ENCODE results near the gene GINS2. TPM values are rescaled to one million over a fixed set of nuclear protein-coding genes. Genes with fewer than 3 reads are reported as not detected.

GINS2 gene
- total and polyA plus RNA-seq, 8 donors: 0.87 to 3.6 (median 2.0) TPM; not detected in 1

- Histone ChIP-seq H3K27me3 (no peaks in the 10 kb centered on the region), H3K4me1 (peaks cover 59 to 87% (median 77%) of the 10 kb centered on the region in 4 donors), H3K36me3 (peaks cover 9 to 51% (median 24%) of the 10 kb centered on the region in 4 donors), H3K9me3 (peaks cover 0 to 9% (median 3%) of the 10 kb centered on the region in 4 donors), H3K4me3 (no peak overlapping the region), H3K27ac (no peak overlapping the region)
- intact Hi-C loops (cut with DNase I; ENCODE audit: low total_unique reads): no loop called here
- TF ChIP-seq CTCF (IDR thresholded peaks at IDR 0.05) (no peak), POLR2A (IDR thresholded peaks at IDR 0.05) (no peak), EP300 (IDR thresholded peaks at IDR 0.05) (no peak), POLR2AphosphoS5 (IDR thresholded peaks at IDR 0.05) (no peak)
- 86 to 90% (median 87%) methylated on average over 11 to 15 of the region's 15 CpGs for WGBS, 5 donors
- no peak for DNase-seq
Observed at GRCh38 chr16:85633438-85633743, 55.4 kb downstream of the GINS2 start.

- Histone ChIP-seq H3K27ac (no peak overlapping the region), H3K27me3 (no peaks in the 10 kb centered on the region), H3K9me3 (peaks cover 0 to 9% (median 3%) of the 10 kb centered on the region in 4 donors), H3K36me3 (peaks cover 9 to 51% (median 24%) of the 10 kb centered on the region in 4 donors), H3K4me3 (no peak overlapping the region), H3K4me1 (peaks cover 58 to 87% (median 77%) of the 10 kb centered on the region in 4 donors)
- intact Hi-C loops (cut with DNase I; ENCODE audit: low total_unique reads): no loop called here
- TF ChIP-seq CTCF (IDR thresholded peaks at IDR 0.05) (no peak), POLR2A (IDR thresholded peaks at IDR 0.05) (no peak), POLR2AphosphoS5 (IDR thresholded peaks at IDR 0.05) (no peak), EP300 (IDR thresholded peaks at IDR 0.05) (no peak)
- WGBS, 5 donors: 84 to 87% (median 86%) methylated on average over 29 to 35 of the region's 35 CpGs
- no peak for DNase-seq
Observed at GRCh38 chr16:85632709-85633437, 55.9 kb downstream of the GINS2 start.

- DNase-seq: no peak
- TF ChIP-seq EP300 (IDR thresholded peaks at IDR 0.05) (no peak), POLR2AphosphoS5 (IDR thresholded peaks at IDR 0.05) (no peak), CTCF (IDR thresholded peaks at IDR 0.05) (no peak), POLR2A (IDR thresholded peaks at IDR 0.05) (no peak)
- H3K4me3 ChIP-seq: no peak overlapping the region
- peaks cover 58 to 87% (median 77%) of the 10 kb centered on the region in 4 donors for H3K4me1 ChIP-seq
- intact Hi-C loops (cut with DNase I; ENCODE audit: low total_unique reads): no loop called here
- no peak overlapping the region for H3K27ac ChIP-seq
- 62 to 83% (median 69%) methylated on average over 9 to 27 of the region's 27 CpGs for WGBS, 5 donors
- peaks cover 9 to 51% (median 21%) of the 10 kb centered on the region in 4 donors for H3K36me3 ChIP-seq
- H3K27me3 ChIP-seq: no peaks in the 10 kb centered on the region
- H3K9me3 ChIP-seq: peaks cover 0 to 9% (median 3%) of the 10 kb centered on the region in 4 donors
Observed at GRCh38 chr16:85631802-85632393, 56.9 kb downstream of the GINS2 start.

- DNase-seq: no peak
- WGBS, 5 donors: 73 to 100% (median 91%) methylated on average over 3 to 11 of the region's 11 CpGs
- Histone ChIP-seq H3K27me3 (no peaks in the 10 kb centered on the region), H3K4me3 (no peak overlapping the region), H3K4me1 (peaks cover 62 to 87% (median 77%) of the 10 kb centered on the region in 4 donors), H3K9me3 (peaks cover 0 to 9% (median 3%) of the 10 kb centered on the region in 4 donors), H3K27ac (no peak overlapping the region), H3K36me3 (peaks cover 9 to 45% (median 17%) of the 10 kb centered on the region in 4 donors)
- no peak for TF ChIP-seq CTCF (IDR thresholded peaks at IDR 0.05)
- TF ChIP-seq EP300 (IDR thresholded peaks at IDR 0.05): no peak
- TF ChIP-seq POLR2AphosphoS5 (IDR thresholded peaks at IDR 0.05): no peak
- no peak for TF ChIP-seq POLR2A (IDR thresholded peaks at IDR 0.05)
- intact Hi-C loops (cut with DNase I; ENCODE audit: low total_unique reads): no loop called here
Observed at GRCh38 chr16:85631230-85631629, 57.5 kb downstream of the GINS2 start.

Measured in stomach (tissue), 9 donors.